ENCODE results near the gene CCDC91.
"Not testable (repeated sequence)": the region's sequence is repeated elsewhere in the genome, so short reads cannot be mapped to it uniquely, and the experiment has no call there.

CCDC91 gene

GRCh38 chr12:28331130-28331529 is 140.9 kb downstream of the CCDC91 start:
- H3K4me3 ChIP-seq (ENCODE audit: low read depth, low read length), result no peak overlapping the region
- no peak for DNase-seq (ENCODE audit: low read depth)

GRCh38 chr12:28340261-28341045 is 150.2 kb downstream of the CCDC91 start:
- no peak for DNase-seq (ENCODE audit: low read depth)
- no peak overlapping the region for H3K4me3 ChIP-seq (ENCODE audit: low read depth, low read length)

GRCh38 chr12:28343713-28344112 is 153.5 kb downstream of the CCDC91 start:
- H3K4me3 ChIP-seq (ENCODE audit: low read depth, low read length), result no peak overlapping the region
- DNase-seq (ENCODE audit: low read depth), result no peak

GRCh38 chr12:28346567-28346966 is 156.3 kb downstream of the CCDC91 start:
- H3K4me3 ChIP-seq (ENCODE audit: low read depth, low read length), result no peak overlapping the region
- DNase-seq (ENCODE audit: low read depth), result no peak

- H3K4me3 ChIP-seq (ENCODE audit: low read depth, low read length), result no peak overlapping the region
- DNase-seq (ENCODE audit: low read depth), result no peak
Measured at GRCh38 chr12:28349196-28349595, 158.9 kb downstream of the CCDC91 start.

GRCh38 chr12:28350502-28350901 is 160.2 kb downstream of the CCDC91 start:
- no peak overlapping the region for H3K4me3 ChIP-seq (ENCODE audit: low read depth, low read length)
- DNase-seq (ENCODE audit: low read depth), result no peak

GRCh38 chr12:28351414-28351813 is 161.2 kb downstream of the CCDC91 start:
- H3K4me3 ChIP-seq (ENCODE audit: low read depth, low read length), result no peak overlapping the region
- DNase-seq (ENCODE audit: low read depth), result no peak

GRCh38 chr12:28355161-28355560 is 164.9 kb downstream of the CCDC91 start:
- no peak for DNase-seq (ENCODE audit: low read depth)
- H3K4me3 ChIP-seq (ENCODE audit: low read depth, low read length), result no peak overlapping the region

GRCh38 chr12:28360253-28360652 is 170.0 kb downstream of the CCDC91 start:
- no peak for DNase-seq (ENCODE audit: low read depth)
- no peak overlapping the region for H3K4me3 ChIP-seq (ENCODE audit: low read depth, low read length)

GRCh38 chr12:28367326-28367725 is 177.1 kb downstream of the CCDC91 start:
- H3K4me3 ChIP-seq (ENCODE audit: low read depth, low read length), result no peak overlapping the region
- no peak for DNase-seq (ENCODE audit: low read depth)

- no peak overlapping the region for H3K4me3 ChIP-seq (ENCODE audit: low read depth, low read length)
Measured at GRCh38 chr12:28367993-28368392, 177.7 kb downstream of the CCDC91 start.

GRCh38 chr12:28369483-28369882 is 179.2 kb downstream of the CCDC91 start:
- H3K4me3 ChIP-seq (ENCODE audit: low read depth, low read length), result no peak overlapping the region
- no peak for DNase-seq (ENCODE audit: low read depth)

More at GRCh38 chr12:28367993-28368392, 177.7 kb downstream of the CCDC91 start:
- DNase-seq (ENCODE audit: low read depth), result no peak

GRCh38 chr12:28374556-28374955 is 184.3 kb downstream of the CCDC91 start:
- H3K4me3 ChIP-seq (ENCODE audit: low read depth, low read length), result no peak overlapping the region
- DNase-seq (ENCODE audit: low read depth), result peak; percentile 10

- no peak overlapping the region for H3K4me3 ChIP-seq (ENCODE audit: low read depth, low read length)
- DNase-seq (ENCODE audit: low read depth), result peak; percentile 61
Measured at GRCh38 chr12:28378736-28379135, 188.5 kb downstream of the CCDC91 start.

- not testable (repeated sequence) for H3K4me3 ChIP-seq (ENCODE audit: low read depth, low read length); DNase-seq (ENCODE audit: low read depth)
Measured at GRCh38 chr12:28379779-28380178, 189.5 kb downstream of the CCDC91 start.

- H3K4me3 ChIP-seq (ENCODE audit: low read depth, low read length), result no peak overlapping the region
- no peak for DNase-seq (ENCODE audit: low read depth)
Measured at GRCh38 chr12:28383368-28383767, 193.1 kb downstream of the CCDC91 start.

GRCh38 chr12:28388879-28389278 is 198.6 kb downstream of the CCDC91 start:
- H3K4me3 ChIP-seq (ENCODE audit: low read depth, low read length), result no peak overlapping the region
- DNase-seq (ENCODE audit: low read depth), result no peak

- DNase-seq (ENCODE audit: low read depth), result no peak
- H3K4me3 ChIP-seq (ENCODE audit: low read depth, low read length), result no peak overlapping the region
Measured at GRCh38 chr12:28390206-28390605, 199.9 kb downstream of the CCDC91 start.

GRCh38 chr12:28390761-28391385 is 200.6 kb downstream of the CCDC91 start:
- peak; percentile 28 for DNase-seq (ENCODE audit: low read depth)
- H3K4me3 ChIP-seq (ENCODE audit: low read depth, low read length), result no peak overlapping the region

- H3K4me3 ChIP-seq (ENCODE audit: low read depth, low read length), result no peak overlapping the region
- peak; percentile 5 for DNase-seq (ENCODE audit: low read depth)
Measured at GRCh38 chr12:28409892-28410291, 219.6 kb downstream of the CCDC91 start.
